Stomach smooth muscle (tissue), 2 donors: Measurements from ENCODE around the gene GMNN.

Source experiments
- H3K27ac ChIP-seq: one replicate; pipeline ENCODE4 v1.7.0; 2013; ENCODE audit warnings: mild to moderate bottlenecking, low read length, inconsistent platforms
- H3K27me3 ChIP-seq, 2 donors: one replicate each; pipeline ENCODE4 v1.7.0; 2013; ENCODE audit warnings: low read length in 2 of 2; ENCODE audit not compliant: insufficient read depth in 2 of 2, control insufficient read depth in 1 of 2
- H3K36me3 ChIP-seq, 2 donors: one replicate each; pipeline ENCODE4 v1.7.0; 2013; ENCODE audit warnings: low read length in 2 of 2; ENCODE audit not compliant: control insufficient read depth in 2 of 2, insufficient read depth in 2 of 2
- H3K4me1 ChIP-seq: one replicate; pipeline ENCODE4 v1.7.0; 2013; ENCODE audit warnings: low read length; ENCODE audit not compliant: control insufficient read depth, insufficient read depth
- H3K4me3 ChIP-seq, 2 donors: one replicate each; pipeline ENCODE4 v1.7.0; 2013; ENCODE audit warnings: low read length in 2 of 2
- H3K9ac ChIP-seq, 2 donors: one replicate each; pipeline ENCODE4 v1.7.0; 2013; ENCODE audit warnings: low read length in 2 of 2, mild to moderate bottlenecking in 1 of 2
- H3K9me3 ChIP-seq, 2 donors: one replicate each; pipeline ENCODE4 v1.7.0; 2013; ENCODE audit warnings: low read length in 2 of 2; ENCODE audit not compliant: control insufficient read depth in 2 of 2
- donor health status: healthy.
- donor health status: Pancreatic carcinoma.

Gene GMNN

DNA sequence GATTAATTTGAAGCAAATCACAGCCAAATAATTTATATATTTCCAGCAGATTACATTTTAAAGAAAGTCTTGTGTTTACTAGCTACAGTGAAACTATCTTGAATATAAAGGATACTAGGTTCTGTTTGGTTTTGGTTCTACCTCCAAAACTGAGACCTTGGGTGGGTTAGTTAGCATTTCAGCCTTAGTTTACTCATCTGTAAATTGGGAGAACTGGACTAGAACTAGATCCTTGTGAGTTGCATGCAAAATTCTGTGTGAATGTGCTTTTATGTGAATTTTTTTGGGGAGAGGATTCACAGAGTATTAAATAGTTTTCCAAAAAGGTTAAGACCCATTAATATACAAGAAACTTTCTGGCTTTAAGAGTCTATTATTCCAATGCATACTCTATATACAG, 4.1 kb downstream of the GMNN start:
- Histone ChIP-seq H3K27me3 (no peaks in the 10 kb centered on the region), H3K4me1 (peaks cover 3% of the 10 kb centered on the region), H3K9me3 (no peaks in the 10 kb centered on the region), H3K27ac (no peak overlapping the region), H3K9ac (no peak overlapping the region), H3K36me3 (no peaks in the 10 kb centered on the region), H3K4me3 (no peak overlapping the region)

DNA sequence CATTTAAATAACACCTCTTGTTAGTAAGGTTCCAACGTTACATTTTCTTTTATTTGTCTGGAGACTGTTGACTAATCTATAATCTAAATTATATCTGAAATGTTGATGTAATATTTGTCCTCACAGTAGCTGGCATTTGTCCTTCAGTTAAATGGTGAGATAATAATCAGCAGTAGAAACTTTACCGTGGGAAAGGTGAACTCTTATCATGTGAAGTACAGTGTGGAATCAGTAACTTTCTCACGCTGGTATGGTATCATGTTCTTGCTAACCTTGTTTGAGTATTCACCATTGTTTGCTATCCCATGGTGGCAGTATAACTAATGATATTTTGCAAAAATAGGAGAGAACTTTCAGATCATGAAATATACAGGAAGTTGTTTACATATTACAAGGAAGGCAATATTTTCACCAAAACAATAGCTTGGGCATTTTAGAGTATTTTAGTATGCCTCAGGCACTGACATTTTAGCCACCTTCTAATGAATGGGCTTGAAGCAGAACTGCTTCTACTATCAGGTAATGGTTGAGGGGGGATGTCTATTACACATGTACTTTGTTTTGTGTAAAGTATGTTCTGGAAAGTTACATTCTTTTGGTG, 4.8 kb downstream of the GMNN start:
- H3K4me3 ChIP-seq, result no peak overlapping the region
- H3K27ac ChIP-seq, result no peak overlapping the region
- H3K9ac ChIP-seq, result no peak overlapping the region
- H3K9me3 ChIP-seq, result no peaks in the 10 kb centered on the region
- no peaks in the 10 kb centered on the region for H3K27me3 ChIP-seq
- H3K4me1 ChIP-seq, result peaks cover 2% of the 10 kb centered on the region
- H3K36me3 ChIP-seq, result peaks cover 0 to 2% of the 10 kb centered on the region in 2 donors

DNA sequence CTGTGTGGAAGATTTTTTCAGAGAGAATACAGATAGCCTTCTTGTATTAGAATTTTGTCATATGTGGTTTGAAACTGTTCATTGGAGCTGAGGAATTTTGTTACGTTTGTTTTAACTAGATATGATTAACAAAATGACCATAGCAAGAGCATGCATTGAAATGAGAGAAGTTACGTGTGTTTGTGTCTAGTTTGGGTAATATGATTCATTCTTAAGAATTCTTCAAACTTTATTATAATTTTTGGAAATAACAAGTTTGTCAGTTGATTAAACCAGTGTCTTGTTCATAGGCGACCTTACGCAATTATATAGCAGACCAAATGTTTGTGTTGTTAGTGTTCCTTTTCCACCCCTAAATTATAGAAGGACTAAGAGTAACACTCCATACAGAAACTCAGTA, 5.5 kb downstream of the GMNN start:
- Histone ChIP-seq H3K9me3 (no peaks in the 10 kb centered on the region), H3K4me3 (no peak overlapping the region), H3K27ac (no peak overlapping the region), H3K36me3 (peaks cover 0 to 3% of the 10 kb centered on the region in 2 donors), H3K4me1 (no peaks in the 10 kb centered on the region), H3K27me3 (no peaks in the 10 kb centered on the region), H3K9ac (no peak overlapping the region)

DNA sequence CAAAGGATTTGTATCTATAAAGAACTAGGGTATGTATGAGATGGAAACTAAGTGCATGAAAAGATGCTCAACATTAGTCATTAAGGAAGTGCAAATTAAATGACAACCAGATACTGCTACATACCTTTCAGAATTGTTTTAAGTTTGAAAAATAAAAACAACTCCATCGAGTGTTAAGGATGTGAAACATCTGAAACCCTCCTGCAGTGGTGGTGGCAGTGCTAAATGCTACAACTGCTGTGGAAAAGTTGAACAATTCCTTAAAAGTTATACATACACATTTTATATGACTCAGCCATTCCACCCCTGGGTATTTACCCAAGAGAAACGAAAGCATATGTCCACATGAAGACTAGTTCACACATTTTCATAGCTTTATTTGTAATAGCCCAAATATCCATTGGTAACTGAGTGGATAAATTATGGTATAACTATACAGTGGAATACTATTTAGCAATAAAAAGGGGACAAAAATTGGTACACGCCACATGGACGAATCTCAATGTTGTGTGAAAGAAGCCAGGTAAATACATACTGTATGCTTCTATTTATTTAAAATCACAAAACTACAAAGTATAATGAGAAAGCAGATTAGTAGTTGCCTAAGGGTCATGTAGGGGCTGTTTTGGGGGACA, 13.4 kb downstream of the GMNN start:
- no peak overlapping the region for H3K9ac ChIP-seq

DNA sequence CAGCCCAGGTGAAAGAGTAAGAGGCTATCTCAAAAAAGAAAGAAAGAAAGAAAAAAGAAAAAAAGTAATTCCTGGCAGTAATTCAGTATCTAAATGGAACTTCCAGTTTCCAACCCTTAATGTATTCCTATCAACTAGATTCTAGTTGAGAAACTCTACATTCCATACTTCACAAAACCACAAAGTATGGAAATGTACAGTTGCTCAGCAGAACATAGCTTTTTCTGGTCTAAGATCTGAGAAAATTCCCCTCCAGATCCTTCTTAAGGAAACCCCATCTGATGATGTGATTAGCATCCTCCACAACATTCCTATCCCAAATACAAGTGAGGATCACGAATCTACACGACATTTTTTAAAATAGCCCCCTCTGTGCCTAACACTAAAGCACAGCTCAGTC, 20.4 kb downstream of the GMNN start:
- Histone ChIP-seq H3K4me3 (no peak overlapping the region), H3K9me3 (no peaks in the 10 kb centered on the region), H3K4me1 (no peaks in the 10 kb centered on the region), H3K27ac (no peak overlapping the region), H3K36me3 (no peaks in the 10 kb centered on the region), H3K27me3 (no peaks in the 10 kb centered on the region), H3K9ac (no peak overlapping the region)

More for the DNA sequence above, 13.4 kb downstream of the GMNN start:
- Histone ChIP-seq H3K27ac (no peak overlapping the region), H3K4me1 (no peaks in the 10 kb centered on the region), H3K4me3 (no peak overlapping the region), H3K9me3 (no peaks in the 10 kb centered on the region), H3K36me3 (peaks cover 0 to 6% of the 10 kb centered on the region in 2 donors), H3K27me3 (no peaks in the 10 kb centered on the region)

DNA sequence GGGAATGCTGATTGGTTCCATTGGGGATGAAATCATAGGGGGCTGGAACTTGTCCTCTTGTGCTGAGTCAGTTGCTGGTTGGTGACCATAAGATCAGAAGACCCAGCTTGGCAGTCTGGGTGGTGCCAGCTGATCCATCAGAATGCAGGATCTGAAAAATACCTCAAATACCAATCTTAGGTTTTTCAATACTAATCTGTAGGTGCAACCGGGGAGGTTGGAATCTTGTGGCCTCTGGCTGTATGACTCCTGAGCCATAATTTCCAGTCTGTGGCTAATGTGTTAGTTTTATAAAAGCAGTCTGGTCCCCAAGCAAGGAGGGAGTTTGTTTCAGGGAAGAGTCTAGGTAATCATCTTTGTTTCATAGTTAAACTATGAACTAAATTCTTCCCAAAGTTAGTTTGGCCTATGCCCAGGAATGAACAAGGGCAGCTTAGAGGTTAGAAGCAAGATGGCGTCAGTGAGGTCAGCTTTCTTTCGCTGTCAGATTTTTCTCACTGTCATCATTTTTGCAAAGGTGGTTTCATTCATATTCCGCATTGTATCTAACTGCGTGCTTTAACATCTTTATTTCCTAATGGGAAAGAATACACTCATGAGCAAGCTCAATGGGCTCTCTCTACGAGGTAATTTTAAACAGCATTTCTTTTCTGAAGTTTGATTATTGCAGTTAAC, 22.0 kb downstream of the GMNN start:
- no peaks in the 10 kb centered on the region for H3K27me3 ChIP-seq
- no peaks in the 10 kb centered on the region for H3K9me3 ChIP-seq
- H3K27ac ChIP-seq, result no peak overlapping the region
- H3K4me1 ChIP-seq, result no peaks in the 10 kb centered on the region
- H3K36me3 ChIP-seq, result no peaks in the 10 kb centered on the region
- H3K9ac ChIP-seq, result no peak overlapping the region
- no peak overlapping the region for H3K4me3 ChIP-seq

DNA sequence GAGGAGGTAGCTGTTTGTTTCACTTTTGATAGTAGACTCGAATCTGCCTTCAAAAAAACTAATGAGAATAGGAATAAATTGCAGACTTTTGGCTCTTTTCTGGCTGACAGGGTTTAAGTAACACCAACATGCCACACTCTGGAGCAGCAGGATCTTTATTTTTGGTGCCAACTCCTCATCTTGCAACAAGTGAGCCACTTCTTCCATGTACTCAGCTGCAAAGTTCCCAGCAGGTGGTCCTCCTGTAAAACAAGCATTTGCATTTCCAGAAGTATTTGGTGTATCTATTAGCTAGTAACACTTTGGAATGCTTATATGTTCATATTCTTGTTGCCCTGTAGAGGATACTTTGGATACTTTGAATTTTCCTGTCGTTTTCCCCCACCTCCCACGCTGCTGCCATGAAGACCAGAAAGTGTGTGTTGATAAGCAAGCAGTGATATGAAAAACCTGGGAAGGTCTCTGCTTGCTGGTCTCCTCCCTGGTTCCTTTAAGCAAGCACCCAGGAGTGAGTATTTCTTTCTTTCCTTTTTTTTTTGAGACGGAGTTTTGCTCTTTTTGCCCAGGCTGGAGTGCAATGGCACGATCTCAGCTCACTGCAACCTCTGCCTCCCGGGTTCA, 23.0 kb downstream of the GMNN start:
- H3K36me3 ChIP-seq, result no peaks in the 10 kb centered on the region
- no peak overlapping the region for H3K9ac ChIP-seq
- H3K4me3 ChIP-seq, result no peak overlapping the region
- H3K9me3 ChIP-seq, result no peaks in the 10 kb centered on the region
- H3K4me1 ChIP-seq, result no peaks in the 10 kb centered on the region
- H3K27me3 ChIP-seq, result no peaks in the 10 kb centered on the region
- no peak overlapping the region for H3K27ac ChIP-seq

DNA sequence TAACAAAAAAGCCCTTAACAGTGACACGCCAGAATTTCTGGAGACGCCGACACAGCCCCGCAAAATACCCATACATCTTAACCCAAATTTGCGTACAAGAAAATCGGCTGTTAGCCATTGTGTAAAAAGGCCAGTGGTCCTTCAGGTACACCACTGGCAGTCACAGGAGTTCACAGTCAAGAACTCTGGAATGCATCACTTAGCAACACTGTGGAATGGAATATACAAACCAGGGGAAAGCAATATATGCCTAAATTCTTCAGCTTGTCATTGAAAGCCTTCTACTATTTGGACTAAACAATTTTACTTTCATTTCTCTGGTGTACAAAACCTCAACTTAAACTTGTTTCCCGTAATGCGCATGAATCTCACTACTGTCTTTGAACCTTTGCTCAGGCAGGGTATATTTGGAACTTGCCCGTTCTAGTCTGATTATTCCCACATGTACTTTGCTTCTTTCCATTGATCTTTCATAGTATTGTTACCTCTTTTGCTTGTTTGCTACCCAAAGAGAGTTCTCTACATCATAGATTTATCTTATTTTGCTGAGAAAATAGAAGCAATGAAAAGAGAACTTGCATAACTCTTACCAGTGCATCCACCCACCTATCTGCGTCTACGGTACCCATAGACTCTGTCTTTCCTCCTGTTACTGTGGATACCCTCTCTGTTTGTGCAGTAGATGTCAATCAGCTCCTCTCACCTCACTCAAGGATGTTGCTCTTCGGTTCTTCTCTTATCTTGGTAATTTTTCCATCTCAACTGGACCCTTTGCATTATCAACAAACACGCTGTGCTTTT, 24.2 kb downstream of the GMNN start, which contains the start of gene ARMH2:
Gene ARMH2 (minus strand): TSS at position 178 of the 801 bp plus-strand sequence. CDS start 60 bp downstream, at position 118.
- Histone ChIP-seq H3K9me3 (no peaks in the 10 kb centered on the region), H3K4me3 (no peak within 1 kb of the TSS), H3K27ac (no peak within 1 kb of the TSS)

DNA sequence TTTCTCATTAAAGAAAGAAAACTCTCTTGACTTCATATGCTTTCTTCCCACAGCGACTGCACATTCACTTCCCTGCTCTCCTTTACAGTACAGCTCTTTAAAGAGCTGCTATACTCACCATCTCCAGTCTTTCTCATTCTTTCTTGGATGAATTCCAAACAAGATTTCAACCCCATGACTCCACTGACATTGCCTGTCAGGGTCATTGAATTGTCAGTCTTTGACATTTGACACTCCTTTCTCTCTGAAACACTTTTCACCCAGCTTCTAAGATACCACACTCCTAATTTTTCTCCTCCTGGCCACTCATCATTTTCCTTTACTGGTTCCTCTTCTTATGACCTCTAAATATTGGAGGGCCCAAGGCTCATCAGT, 24.8 kb downstream of the GMNN start:
- Histone ChIP-seq H3K9me3 (no peaks in the 10 kb centered on the region), H3K4me3 (no peak overlapping the region), H3K36me3 (no peaks in the 10 kb centered on the region), H3K9ac (no peak overlapping the region), H3K27ac (no peak overlapping the region), H3K27me3 (no peaks in the 10 kb centered on the region), H3K4me1 (no peaks in the 10 kb centered on the region)

More for the DNA sequence above, 24.2 kb downstream of the GMNN start, which contains the start of gene ARMH2:
- Histone ChIP-seq H3K36me3 (no peaks in the 10 kb centered on the region), H3K4me1 (no peaks in the 10 kb centered on the region), H3K9ac (no peak within 1 kb of the TSS), H3K27me3 (no peaks in the 10 kb centered on the region)

DNA sequence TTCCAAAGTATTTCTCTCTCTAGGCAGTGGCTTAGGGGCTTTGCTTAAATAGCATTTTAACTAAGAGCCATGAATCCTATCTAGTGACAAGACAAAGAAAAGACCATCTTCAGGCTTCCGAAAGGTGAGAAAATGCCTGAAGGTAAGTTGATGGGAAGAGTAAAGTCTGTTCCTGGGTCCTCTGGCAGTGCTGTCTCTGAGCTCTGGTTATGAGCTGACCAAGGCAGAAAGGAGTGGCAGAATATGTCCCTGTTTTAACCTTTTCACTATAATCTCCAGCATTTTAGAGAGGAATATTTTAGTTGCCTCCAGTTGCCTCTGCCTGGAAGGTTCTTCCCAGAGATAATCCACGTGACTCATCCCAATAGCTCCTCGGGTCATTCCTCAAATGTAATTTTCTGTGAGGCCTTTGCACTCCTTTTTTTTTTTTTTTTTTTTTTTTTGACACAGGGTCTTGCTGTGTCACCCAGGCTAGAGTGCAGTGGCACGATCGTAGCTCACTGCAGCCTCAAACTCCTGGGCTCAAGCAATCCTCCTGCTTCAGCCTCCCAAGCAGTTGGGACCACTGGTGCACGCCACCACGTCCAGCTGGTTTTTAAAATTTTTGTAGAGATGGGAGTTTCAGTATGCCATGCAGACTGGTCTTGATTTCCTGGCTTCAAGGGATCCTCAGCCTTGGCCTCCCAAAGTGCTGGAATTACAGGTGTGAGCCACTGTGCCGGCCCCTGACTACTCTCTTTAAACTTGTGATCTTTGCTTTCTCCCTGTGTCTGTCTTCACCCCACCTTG, 27.7 kb downstream of the GMNN start:
- no peak overlapping the region for H3K9ac ChIP-seq
- no peaks in the 10 kb centered on the region for H3K36me3 ChIP-seq
- H3K4me1 ChIP-seq, result no peaks in the 10 kb centered on the region
- H3K27me3 ChIP-seq, result no peaks in the 10 kb centered on the region
- no peak overlapping the region for H3K27ac ChIP-seq
- H3K9me3 ChIP-seq, result no peaks in the 10 kb centered on the region
- no peak overlapping the region for H3K4me3 ChIP-seq
